ENCODE measurements around the gene EMC1.
"Not testable (repeated sequence)": the region's sequence is repeated elsewhere in the genome, so short reads cannot be mapped to it uniquely, and the experiment has no call there.

EMC1 gene

DNA sequence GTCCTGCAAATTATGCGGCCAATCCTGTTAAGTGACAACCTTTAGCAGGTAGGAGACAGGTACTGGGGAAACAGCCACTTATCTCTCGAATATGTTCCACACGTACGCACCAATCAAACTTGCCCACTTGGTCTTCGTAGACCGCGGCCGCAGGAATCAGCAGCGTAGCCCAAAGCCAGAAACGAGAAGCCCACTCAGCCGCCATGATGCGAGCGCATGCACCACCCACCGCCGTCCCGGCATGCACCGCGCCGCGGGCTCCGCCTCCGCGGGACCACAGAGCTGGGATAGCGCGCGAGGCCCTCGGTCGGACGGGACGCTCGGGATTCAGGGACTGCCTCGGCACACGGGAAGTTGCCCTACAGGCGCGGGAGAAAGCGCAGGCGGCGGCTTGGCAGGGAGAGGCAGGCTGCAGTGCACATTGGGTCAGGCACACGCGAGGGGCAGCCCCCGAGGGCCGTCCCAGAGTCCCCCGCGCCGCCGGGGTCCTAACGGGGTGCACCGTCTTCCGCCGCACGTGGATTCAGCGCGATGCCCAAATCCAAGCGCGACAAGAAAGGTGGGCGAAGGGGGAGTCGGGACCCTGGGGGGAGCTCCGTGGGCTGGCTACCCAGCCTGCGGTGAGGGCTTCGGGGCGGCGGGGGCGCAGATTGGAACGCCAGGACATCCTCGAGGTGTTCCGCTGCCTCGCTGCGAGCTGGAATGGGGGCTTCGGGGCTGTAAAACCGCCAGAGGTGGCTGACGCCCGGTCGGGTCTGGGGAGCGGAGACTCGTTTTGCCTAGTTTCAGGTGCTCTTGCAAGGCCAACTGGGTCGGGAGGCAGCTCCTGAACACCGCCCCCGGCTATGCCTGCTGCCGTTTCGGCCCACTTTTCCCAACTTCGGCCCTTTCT, at the start of gene EMC1, which contains the start of gene MRTO4:
Gene EMC1, minus strand, starts transcription at position 220 of the 892 bp plus-strand sequence. Its CDS starts 15 bp downstream, at position 205.
Gene MRTO4, plus strand, starts transcription at position 501 of the 892 bp plus-strand sequence. Its CDS starts 31 bp downstream, at position 532.
- DNase-seq (ENCODE audit: low read depth in 2 of 2): peak; percentile 91

DNA sequence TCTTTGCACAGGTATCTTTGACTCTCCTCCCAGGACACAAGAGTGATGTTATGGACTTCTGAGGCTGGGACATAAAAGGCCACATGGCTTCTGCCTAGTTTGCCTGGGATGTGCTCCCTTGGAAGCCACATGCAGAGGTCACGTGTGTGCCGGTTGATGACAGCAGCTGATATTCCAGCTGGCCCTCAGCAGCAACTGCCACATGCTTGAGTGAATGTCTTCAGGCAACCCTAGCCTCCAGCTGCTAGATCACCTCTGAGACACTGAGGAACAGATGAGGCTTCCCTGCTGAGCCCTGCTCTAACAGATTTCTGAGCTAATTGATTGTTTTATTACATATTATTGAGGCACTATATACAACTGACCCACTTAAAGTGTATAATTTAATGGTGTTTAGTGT, 48.9 kb upstream of the EMC1 start:
- no peak for DNase-seq (ENCODE audit: low read depth in 2 of 2)

GRCh38 chr1:19294638-19295037, 43.3 kb upstream of the EMC1 start:
- no peak for DNase-seq (ENCODE audit: low read depth in 2 of 2)

DNA sequence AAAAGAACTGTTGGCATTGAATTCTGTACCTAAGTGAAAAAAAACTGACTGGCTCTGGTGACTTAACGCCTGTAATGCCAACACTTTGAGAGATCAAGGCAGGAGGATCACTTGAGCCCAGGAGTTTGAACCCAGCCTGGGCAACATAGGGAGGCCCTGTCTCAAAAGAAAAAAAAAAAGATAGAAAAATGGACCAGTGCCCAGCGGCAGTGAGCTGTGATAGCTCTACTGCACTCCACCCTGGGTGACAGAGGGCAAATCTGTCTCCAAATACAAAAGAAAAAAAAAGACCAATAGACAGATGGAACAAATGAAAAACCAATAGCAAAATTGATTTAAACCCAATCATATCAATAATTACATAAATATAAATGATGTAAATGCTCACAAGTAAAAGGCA, 37.9 kb upstream of the EMC1 start:
- no peak for DNase-seq (ENCODE audit: low read depth in 2 of 2)

DNA sequence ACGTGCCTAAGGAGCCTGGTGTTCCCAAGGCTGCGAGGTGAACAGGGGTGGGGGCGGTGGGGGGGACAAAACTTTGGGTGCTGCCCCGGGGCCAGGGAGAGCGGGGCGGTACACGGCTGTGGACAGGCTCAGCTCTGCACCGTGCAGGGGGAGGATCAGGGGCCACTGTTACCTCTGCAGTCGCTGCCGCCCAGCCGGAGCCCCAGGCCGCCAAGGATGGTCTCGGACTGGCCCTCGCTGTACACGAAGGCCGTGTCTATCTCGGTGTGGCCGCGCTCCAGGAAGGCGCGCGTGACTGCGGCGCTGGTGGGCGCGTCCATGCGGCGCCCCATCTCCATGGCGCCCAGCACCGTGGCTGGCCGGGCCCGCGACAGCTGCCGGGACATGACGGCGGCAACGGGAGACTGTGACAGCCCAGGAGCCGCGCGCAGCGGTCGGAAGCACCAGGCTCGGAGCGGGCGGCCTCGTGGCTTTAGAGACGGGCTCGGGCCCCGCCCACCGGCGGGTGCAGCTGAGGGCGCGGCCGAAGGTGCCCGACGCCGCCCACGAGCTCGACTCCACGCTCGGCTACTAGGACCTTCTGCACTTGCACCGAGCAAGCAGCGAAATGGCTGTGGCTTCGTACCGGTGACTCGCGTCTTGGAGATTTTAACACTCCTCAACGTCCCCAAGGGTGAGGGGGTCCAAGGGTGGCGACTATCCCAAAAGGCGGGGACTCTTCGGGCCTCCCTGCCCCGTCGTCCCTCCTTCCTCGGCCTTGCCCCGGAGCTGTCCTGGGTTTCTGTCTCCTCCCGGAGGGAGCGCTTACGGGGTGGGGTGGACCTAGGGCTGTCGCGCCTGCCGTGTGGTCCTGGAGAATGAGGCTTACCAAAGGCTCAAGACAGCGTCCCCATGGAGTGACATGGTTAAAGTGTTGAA, 37.3 kb upstream of the EMC1 start, which contains the start of gene AKR7A3:
Gene AKR7A3, minus strand, starts transcription at position 447 of the 918 bp plus-strand sequence. Its CDS starts 61 bp downstream, at position 386.
- peak; percentile 50 to 55 for DNase-seq (ENCODE audit: low read depth in 2 of 2)

DNA sequence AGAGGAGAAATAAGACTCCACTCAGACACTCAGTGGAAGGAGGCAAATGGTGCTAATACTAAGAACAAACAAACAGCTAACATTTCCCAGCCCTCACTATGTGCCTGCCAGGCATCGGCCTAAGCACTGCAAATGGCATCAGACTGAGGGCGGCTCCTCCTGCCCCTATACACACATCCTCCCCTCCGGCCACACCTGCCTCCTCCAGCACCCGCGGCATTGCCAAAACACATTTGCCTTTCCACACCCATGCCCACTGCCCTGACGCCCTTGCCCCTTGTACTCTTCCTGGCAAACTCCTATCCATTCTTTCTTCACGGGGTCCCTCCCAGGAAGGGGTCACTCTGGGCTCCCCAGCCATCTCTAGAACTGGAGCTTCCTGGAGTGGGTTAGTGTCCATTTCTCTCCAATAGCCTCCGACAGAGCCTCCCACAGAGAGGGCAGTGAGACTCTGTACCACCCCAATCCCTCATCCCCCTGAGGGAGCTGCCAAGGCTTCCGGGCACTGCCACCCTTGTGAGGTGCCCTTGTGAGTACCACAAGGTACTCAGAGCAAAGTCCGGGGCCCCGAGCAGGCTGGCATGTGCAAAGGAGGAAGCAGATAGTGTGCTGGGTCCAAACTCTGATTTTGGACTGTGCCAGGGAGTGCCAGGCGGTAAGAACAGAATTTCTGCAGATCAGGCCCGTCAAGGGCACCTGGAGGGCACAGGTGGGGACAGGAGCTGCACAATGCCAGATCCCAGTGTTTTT, 36.3 kb upstream of the EMC1 start:
- no peak for DNase-seq (ENCODE audit: low read depth in 2 of 2)

GRCh38 chr1:19285807-19286206, 34.5 kb upstream of the EMC1 start:
- not testable (repeated sequence) for DNase-seq (ENCODE audit: low read depth in 2 of 2)

GRCh38 chr1:19285366-19285765, 34.0 kb upstream of the EMC1 start:
- not testable (repeated sequence) for DNase-seq (ENCODE audit: low read depth in 2 of 2)

- no peak for DNase-seq (ENCODE audit: low read depth in 2 of 2)
Observed at GRCh38 chr1:19284881-19285280, 33.6 kb upstream of the EMC1 start.

DNA sequence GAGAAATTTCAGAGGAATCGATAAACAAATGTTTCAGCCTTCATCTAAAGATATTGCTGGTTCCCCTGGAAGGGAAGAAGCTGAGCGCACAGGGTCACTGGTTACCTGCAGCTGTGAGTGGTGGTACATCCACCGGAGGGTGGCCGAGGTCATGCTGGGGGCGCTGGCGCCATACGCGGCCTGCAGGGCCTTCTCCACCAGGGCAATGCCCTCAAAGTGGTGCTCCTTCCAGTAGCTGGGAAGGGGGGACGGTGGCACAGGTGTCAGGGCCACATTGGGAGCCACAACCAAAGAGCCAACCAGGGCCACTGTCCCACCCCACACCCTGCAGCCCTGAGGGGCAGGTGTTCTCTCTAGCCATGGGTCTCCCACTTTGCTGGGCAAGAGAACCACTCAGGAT, 32.6 kb upstream of the EMC1 start:
- DNase-seq (ENCODE audit: low read depth in 2 of 2): no peak

DNA sequence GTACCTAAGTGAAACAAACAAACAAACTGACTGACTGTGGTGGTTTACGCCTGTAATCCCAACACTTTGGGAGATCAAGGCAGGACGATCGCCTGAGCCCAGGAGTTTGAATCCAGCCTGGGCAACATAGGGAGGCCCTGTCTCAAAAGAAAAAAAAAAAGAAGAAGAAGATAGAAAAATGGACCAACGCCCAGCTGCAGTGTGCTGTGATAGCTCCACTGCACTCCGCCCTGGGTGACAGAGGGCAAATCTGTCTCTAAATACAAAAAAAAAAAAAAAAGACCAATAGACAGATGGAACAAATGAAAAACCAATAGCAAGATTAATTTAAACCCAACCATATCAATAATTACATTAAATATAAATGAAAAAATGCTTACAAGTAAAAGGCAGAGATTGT, 23.3 kb upstream of the EMC1 start:
- no peak for DNase-seq (ENCODE audit: low read depth in 2 of 2)

- DNase-seq (ENCODE audit: low read depth in 2 of 2): not testable (repeated sequence)
Observed at GRCh38 chr1:19273844-19274531, 22.7 kb upstream of the EMC1 start.

DNA sequence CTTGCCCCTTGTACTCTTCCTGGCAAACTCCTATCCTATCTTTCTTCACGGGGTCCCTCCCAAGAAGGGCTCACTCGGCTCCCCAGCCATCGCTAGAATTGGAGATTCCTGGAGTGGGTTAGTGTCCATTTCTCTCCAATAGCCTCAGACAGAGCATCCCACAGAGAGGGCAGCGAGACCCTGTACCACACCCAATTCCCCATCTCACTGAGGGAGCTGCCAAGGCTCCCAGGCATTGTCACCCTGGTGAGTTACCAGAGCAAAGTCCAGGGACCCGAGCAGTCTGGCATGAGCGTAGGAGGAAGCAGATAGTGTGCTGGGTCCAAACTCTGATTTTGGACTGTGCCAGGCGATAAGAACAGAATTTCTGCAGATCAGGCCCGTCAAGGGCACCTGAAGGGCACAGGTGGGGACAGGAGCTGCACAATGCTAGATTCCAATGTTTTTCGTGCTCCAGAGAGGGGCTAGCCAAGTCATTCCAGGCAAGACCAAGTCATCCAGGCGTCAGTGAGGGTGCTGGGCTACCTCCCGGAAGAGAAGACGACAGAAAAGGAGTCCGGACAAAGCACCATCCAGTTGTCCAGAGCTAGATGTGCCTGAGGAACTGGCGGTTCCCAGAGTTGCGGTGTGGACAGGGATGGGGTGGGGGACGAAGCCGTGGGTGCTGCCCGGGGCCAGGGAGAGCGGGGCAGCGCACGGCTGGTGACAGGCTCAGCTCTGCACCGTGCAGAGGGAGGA, 22.0 kb upstream of the EMC1 start:
- DNase-seq (ENCODE audit: low read depth in 2 of 2): no peak

- DNase-seq (ENCODE audit: low read depth in 2 of 2): no peak
Observed at GRCh38 chr1:19272064-19272463, 20.7 kb upstream of the EMC1 start.

DNA sequence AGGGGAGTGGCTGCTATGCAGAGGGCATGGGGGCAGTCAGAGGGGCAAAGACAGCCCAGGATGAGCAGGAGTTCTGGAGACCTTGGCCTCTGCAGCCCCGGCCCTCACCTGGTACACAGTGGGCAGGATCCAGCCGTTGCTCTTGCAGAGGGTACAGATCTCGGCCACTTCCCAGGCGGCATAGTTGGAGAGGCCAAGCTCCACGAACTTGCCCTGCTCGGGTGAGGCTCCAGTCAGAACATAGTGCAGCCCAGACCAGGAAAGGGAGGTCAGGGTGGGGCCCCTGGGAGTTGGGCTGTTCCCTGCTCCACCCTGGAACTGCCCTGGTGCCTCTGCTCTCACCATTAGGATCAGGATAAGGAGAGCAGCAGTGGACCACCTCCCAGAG, 19.0 kb upstream of the EMC1 start:
- not testable (repeated sequence) for DNase-seq (ENCODE audit: low read depth in 2 of 2)

GRCh38 chr1:19269427-19270342, 18.4 kb upstream of the EMC1 start:
- not testable (repeated sequence) for DNase-seq (ENCODE audit: low read depth in 2 of 2)

DNA sequence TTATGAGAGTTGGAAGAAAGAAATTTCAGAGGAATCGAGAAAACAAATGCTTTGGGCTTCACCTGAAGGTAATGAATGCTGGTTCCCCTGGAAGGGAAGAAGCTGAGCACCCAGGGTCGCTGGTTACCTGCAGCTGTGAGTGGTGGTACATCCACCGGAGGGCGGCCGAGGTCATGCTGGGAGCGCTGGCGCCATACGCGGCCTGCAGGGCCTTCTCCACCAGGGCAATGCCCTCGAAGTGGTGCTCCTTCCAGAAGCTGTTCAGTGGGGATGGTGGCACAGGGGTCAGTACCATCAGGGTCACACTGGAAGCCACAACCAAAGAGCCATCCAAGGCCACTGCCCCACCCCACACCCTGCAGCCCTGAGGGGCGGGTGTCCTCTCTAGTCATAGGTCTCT, 17.1 kb upstream of the EMC1 start:
- no peak for DNase-seq (ENCODE audit: low read depth in 2 of 2)

GRCh38 chr1:19262744-19263143, 11.4 kb upstream of the EMC1 start:
- no peak for DNase-seq (ENCODE audit: low read depth in 2 of 2)

DNA sequence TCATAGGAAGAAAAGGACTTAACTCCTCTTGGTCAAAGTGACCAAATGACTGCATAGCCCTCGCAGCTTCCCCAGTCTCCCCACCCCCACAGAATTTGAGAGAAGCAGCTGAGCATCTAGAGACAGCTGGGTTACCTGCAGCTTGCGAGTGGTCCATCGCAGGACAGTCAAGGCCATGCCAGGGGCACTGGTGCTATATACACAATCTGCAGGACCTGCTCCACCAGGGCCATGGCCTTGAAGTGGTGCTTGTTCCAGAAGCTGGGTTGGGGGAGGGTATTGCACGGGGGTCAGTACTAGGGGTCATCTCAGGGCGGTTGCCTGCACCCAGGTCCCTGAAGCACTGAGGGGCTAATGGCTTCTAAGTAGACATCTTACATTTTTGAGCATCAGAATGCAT, 10.7 kb upstream of the EMC1 start:
- DNase-seq (ENCODE audit: low read depth in 2 of 2): no peak

Measured in stimulated activated CD4-positive, alpha-beta T cell treated with anti-CD3 and anti-CD28 coated beads, Interleukin-4, amount 100 ng/mL, for 48 hours (primary cell).